ENCODE data around the gene MAST4. TPM values are rescaled to one million over a fixed set of nuclear protein-coding genes. Genes with fewer than 3 reads are reported as not detected.

MAST4 gene
- polyA plus RNA-seq, 1 donor (not counting 4 experiments of a cell fraction or from before 2014, with no cell fraction given), result 19.8 TPM

- Histone ChIP-seq H3K4me3 (ENCODE audit: control insufficient read depth in 2 of 3, extremely low read depth in 1 of 3, insufficient read depth in 2 of 3, low read depth in 1 of 3, low read length in 3 of 3) (no peak overlapping the region), H3K4me1 (ENCODE audit: control insufficient read depth, extremely low read depth, insufficient read depth, low read length) (peaks cover 9% of the 10 kb centered on the region), H3K9me3 (ENCODE audit: control insufficient read depth, low read depth, low read length) (no peaks in the 10 kb centered on the region), H3K9ac (ENCODE audit: control insufficient read depth, extremely low read depth, insufficient read depth, low read length) (no peak overlapping the region), H4K20me1 (ENCODE audit: control insufficient read depth, extremely low read depth, insufficient read depth, low read length) (no peaks in the 10 kb centered on the region), H3K79me2 (ENCODE audit: control insufficient read depth, insufficient read depth, low read length) (no peaks in the 10 kb centered on the region), H2AFZ (ENCODE audit: control insufficient read depth, low read length) (no peak overlapping the region), H3K27ac (ENCODE audit: control insufficient read depth, insufficient read depth, low read length) (no peak overlapping the region), H3K4me2 (ENCODE audit: control insufficient read depth, extremely low read depth, insufficient read depth, low read depth, low read length) (no peak overlapping the region), H3K27me3 (ENCODE audit: control insufficient read depth, extremely low read depth, insufficient read depth, low read length) (no peaks in the 10 kb centered on the region), H3K36me3 (ENCODE audit: control insufficient read depth in 2 of 2, extremely low read depth in 1 of 2, insufficient read depth in 2 of 2, low read length in 2 of 2) (no peaks in the 10 kb centered on the region), H3K9me1 (ENCODE audit: control insufficient read depth, extremely low read depth, insufficient read depth, low read length) (no peaks in the 10 kb centered on the region)
- DNase-seq (ENCODE audit: low read depth, low spot score) (no peak), FAIRE-seq (no peak)
- dilution Hi-C loops (cut with MboI; ENCODE audit: extremely low pct_ligation_motif_present, low sequenced_read_pairs), result no loop called here
- TF ChIP-seq CTCF (optimal IDR thresholded peaks at IDR 0.05 in 1 of 3, IDR thresholded peaks at IDR 0.05 in 1 of 3, conservative IDR thresholded peaks at IDR 0.05 in 1 of 3; ENCODE audit: extremely low read depth in 1 of 3, insufficient read depth in 2 of 3, low read length in 3 of 3), result no peak
- no peak for TF ChIP-seq EZH2 (IDR thresholded peaks at IDR 0.05; ENCODE audit: low read length)
These were observed 618.7 kb downstream of the MAST4 start for GRCh38 chr5:67214707-67215447.

GRCh38 chr5:67215519-67216471, 619.6 kb downstream of the MAST4 start:
- no peak for TF ChIP-seq EZH2 (IDR thresholded peaks at IDR 0.05; ENCODE audit: low read length)
- no peak for TF ChIP-seq CTCF (optimal IDR thresholded peaks at IDR 0.05 in 1 of 3, IDR thresholded peaks at IDR 0.05 in 1 of 3, conservative IDR thresholded peaks at IDR 0.05 in 1 of 3; ENCODE audit: extremely low read depth in 1 of 3, insufficient read depth in 2 of 3, low read length in 3 of 3)
- H3K9ac ChIP-seq (ENCODE audit: control insufficient read depth, extremely low read depth, insufficient read depth, low read length), result no peak overlapping the region
- no peak overlapping the region for H3K4me2 ChIP-seq (ENCODE audit: control insufficient read depth, extremely low read depth, insufficient read depth, low read depth, low read length)
- DNase-seq (ENCODE audit: low read depth, low spot score), result no peak
- dilution Hi-C loops (cut with MboI; ENCODE audit: extremely low pct_ligation_motif_present, low sequenced_read_pairs), result no loop called here
- no peak overlapping the region for H2AFZ ChIP-seq (ENCODE audit: control insufficient read depth, low read length)
- no peaks in the 10 kb centered on the region for H3K36me3 ChIP-seq (ENCODE audit: control insufficient read depth in 2 of 2, extremely low read depth in 1 of 2, insufficient read depth in 2 of 2, low read length in 2 of 2)
- no peaks in the 10 kb centered on the region for H3K27me3 ChIP-seq (ENCODE audit: control insufficient read depth, extremely low read depth, insufficient read depth, low read length)
- FAIRE-seq, result no peak
- H3K4me1 ChIP-seq (ENCODE audit: control insufficient read depth, extremely low read depth, insufficient read depth, low read length), result peaks cover 9% of the 10 kb centered on the region
- H3K9me3 ChIP-seq (ENCODE audit: control insufficient read depth, low read depth, low read length), result no peaks in the 10 kb centered on the region
- no peaks in the 10 kb centered on the region for H4K20me1 ChIP-seq (ENCODE audit: control insufficient read depth, extremely low read depth, insufficient read depth, low read length)
- no peak overlapping the region for H3K27ac ChIP-seq (ENCODE audit: control insufficient read depth, insufficient read depth, low read length)
- H3K79me2 ChIP-seq (ENCODE audit: control insufficient read depth, insufficient read depth, low read length), result no peaks in the 10 kb centered on the region
- no peak overlapping the region for H3K4me3 ChIP-seq (ENCODE audit: control insufficient read depth in 2 of 3, extremely low read depth in 1 of 3, insufficient read depth in 2 of 3, low read depth in 1 of 3, low read length in 3 of 3)
- no peaks in the 10 kb centered on the region for H3K9me1 ChIP-seq (ENCODE audit: control insufficient read depth, extremely low read depth, insufficient read depth, low read length)

All from keratinocyte (primary cell).